ENCODE data around the gene ENOX1.

ENOX1 gene

GRCh38 chr13:43298816-43299215 lies 488.0 kb downstream of the ENOX1 start:
- DNase-seq = no peak

- no peak for DNase-seq
These were observed 488.6 kb downstream of the ENOX1 start for GRCh38 chr13:43297967-43298678.

GRCh38 chr13:43295825-43296564 lies 490.8 kb downstream of the ENOX1 start:
- no peak for DNase-seq

DNA sequence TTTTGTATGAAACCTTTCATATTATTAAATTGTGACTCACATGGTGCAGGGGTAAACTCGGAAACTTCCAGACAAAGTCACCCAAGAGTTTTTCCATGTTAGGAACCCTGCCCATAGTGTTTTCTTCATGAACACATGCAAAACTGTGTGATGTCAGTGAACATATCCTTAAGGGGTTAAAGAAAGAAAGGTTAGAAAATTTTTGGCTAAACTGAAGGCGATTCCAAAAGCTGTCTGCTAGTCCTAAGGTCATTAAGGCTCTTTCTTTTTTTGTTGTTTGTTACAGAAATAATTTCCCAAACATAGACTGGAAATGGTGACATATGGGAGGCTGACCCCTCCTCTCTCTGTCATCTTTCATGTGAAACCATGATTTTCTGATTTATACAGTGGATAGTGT lies 491.5 kb downstream of the ENOX1 start:
- no peak for DNase-seq

DNA sequence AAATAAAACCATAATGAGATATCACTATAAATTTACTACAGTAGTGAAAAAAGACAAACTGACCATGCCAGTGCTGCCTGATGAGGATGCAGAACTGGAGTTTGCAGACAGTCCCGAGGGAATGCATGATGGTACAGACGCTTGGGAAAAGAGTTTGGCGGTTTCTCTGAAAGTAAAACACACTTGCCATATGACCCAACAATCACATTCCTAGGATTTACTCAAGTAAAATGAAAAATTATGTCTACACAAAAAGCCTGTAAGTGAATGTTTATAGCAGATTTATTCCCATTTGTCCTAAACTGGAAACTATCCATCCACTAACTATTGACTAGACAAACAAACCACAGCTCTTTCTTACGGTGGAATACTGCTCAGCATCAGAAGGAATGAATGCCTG lies 492.4 kb downstream of the ENOX1 start:
- DNase-seq = no peak

- no peak for DNase-seq
These were observed 492.8 kb downstream of the ENOX1 start for GRCh38 chr13:43293986-43294385.

GRCh38 chr13:43293561-43293960 lies 493.2 kb downstream of the ENOX1 start:
- no peak for DNase-seq

DNA sequence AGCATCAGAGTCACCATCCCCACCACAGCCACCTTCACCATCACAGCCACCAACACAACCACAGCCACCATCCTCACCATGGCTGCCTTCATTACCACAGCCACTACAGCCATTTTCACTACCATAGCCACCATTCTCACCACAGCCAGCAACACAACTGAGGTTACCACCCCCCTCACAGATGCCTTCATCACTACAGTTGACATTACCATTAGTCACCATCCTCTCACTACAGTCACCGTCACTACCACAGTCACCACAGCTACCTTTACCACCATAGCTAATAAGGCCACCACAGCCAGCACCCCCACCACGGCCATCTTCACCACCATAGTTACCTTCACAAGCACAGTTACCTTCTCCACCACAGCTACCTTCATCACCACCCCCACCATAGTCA lies 493.8 kb downstream of the ENOX1 start:
- DNase-seq = no peak

DNA sequence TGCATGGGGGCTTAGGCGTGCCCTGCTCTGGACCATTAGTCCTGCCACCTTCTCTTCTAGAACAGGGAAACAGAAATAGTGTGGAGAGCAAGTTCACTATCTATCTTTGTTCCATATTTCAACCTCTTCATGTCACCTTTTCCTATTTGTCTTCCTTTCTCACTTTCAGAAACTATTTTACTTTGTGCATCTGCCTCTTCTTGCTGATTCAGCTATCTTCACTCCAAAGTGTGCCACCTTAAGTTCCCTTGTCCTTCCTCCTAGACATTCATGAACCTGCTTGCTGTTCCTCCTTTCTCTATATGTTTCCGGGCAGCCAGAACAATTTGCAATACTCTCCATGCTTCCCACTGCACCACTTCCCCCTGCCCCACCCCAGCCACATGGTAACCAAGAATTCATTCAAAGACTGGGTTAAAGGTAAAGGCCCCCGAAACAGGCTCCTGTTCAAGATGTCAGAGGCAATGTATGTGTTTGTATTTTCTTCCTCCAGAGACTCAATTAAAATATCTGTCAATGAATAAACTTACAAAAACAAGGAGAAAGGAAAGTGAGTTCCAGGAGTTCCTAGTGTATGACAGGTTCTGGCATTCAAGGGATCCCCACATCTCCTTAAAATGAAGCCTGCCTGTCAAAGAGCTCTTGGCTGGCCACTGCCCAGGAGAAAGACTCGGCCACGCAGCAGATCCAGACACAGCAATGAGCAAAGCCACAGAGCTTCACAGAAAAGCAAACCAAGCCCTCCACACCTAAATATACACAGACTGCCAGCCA lies 495.3 kb downstream of the ENOX1 start:
- no peak for DNase-seq

DNA sequence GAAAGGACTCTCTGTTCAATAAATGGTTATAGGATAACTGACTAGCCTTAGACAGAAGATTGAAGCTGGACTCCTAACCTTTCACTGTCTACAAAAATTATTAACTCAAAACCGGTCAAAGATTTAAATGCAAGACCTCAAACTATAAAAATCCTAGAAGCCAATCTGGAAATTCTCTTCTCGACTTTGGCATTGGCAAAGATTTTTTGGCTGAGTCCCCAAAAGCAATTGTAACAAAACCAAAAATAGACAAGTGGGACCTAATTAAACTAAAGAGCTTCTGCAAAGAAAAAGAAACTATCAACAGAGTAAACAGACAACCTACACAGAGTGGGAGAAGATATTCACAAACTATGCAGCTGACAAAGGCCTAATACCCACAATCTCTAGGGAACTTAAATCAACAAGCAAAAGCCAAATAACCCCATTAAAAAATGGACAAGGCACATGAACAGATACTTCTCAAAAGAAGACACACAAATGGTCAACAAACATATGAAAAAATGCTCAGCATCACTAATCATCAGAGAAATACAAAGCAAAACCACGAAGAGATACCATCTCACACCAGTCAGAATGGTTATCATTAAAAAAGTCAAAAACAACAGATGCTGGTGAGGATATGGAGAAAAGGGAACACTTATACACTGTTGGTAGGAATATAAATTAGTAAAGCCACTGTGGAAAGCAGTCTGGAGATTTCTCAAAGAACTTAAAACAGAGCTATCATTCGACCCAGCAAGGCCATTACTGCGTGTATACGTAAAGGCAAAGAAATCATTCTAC lies 497.1 kb downstream of the ENOX1 start:
- DNase-seq = no peak

GRCh38 chr13:43286751-43287150 lies 500.0 kb downstream of the ENOX1 start:
- DNase-seq = no peak

DNA sequence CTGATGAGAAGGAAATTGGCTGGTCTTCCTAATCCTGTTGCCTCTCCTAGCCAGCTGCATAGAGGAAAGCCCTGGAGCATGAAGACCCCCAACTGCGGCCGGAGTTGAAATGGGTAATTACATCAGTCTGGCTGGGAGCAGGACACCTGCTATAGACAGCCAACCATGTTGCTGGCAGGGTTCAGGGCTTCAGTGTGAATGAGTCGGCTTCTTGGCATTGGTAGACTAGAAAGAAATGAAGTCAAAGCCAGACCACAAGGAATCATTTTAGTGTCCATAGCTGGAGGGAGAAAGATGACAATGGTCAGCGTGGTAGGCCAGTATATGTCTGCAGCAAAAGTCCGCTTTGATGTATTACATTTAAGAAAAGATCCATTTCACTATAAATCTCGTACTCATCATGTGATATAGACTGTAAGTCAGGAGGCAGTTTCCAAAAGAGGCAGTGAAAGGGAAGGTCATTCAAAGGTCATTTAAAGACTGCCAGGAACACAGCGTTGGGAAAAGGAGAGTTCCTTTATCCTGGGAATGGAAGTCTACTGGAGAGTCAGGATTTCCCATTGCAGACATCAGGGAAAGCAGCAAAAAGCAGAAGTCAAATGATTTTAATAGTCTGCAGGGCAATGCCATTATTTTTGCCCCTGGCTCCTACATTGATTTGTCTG lies 500.7 kb downstream of the ENOX1 start:
- no peak for DNase-seq

- DNase-seq = no peak
These were observed 502.6 kb downstream of the ENOX1 start for GRCh38 chr13:43284162-43284561.

GRCh38 chr13:43279696-43280095 lies 507.1 kb downstream of the ENOX1 start:
- no peak for DNase-seq

- no peak for DNase-seq
These were observed 508.6 kb downstream of the ENOX1 start for GRCh38 chr13:43278127-43278526.

- no peak for DNase-seq
These were observed 509.6 kb downstream of the ENOX1 start for GRCh38 chr13:43277142-43277541.

DNA sequence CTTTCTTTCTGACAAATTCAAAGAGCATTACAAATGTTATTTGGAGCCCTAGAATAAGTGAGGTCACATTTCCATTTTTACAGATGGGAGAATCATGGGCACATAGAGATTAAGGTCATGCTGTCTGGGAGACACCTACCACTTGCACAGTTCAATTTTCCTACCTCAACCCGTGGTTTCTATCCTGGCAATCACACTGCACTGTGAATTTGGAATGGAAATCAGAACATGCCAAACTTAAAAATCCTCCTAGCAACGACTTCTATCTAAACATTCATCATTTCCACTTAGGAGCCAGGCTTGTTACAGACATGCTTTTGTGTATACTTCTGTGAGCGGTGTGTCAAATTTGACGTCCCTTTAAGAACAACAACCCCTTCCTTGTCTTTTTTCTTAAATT lies 511.9 kb downstream of the ENOX1 start:
- DNase-seq = no peak

DNA sequence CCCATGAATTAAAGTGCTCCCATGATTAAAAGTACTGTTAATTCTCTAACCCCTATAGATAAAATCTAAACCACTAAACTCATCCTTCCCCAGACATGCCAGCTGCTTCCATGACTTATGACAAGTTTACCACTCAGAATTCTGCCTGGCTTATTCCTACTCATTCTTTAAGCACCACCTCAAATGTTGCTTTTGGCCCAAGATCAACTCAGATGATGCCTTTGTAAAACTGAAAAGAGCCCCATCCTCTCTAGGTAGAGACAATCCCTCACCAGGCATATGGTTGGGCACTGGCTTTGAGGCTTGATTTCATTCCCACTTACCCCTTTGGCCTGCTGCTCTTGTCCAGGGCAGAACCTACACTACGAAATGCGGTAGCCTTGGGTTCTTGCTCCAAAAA lies 513.4 kb downstream of the ENOX1 start:
- no peak for DNase-seq

DNA sequence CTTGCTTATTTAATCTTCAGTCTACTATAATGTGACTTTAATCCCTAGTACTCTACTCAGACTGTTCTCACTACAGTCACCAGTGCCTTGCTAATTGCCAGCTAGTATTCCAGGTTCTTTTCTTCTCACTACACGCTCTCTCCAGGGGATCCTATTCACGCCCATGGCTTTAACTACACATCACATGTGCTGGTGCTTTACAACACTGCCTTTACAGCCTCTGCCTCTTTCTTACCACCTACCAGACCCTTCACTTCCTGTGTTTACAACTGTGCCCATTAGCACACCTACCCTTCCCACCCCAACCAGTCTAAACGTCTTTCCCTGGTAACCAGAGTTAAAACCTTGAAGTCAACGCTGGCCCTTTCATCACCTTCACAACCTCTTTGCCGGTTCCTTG lies 513.9 kb downstream of the ENOX1 start:
- DNase-seq = no peak

GRCh38 chr13:43271152-43271551 lies 515.6 kb downstream of the ENOX1 start:
- DNase-seq = no peak

- no peak for DNase-seq
These were observed 516.5 kb downstream of the ENOX1 start for GRCh38 chr13:43270130-43270830.

GRCh38 chr13:43269037-43269481 lies 517.7 kb downstream of the ENOX1 start:
- DNase-seq = no peak

Data from suppressor macrophage treated with lipopolysaccharide for 4 hours (primary cell).